ENCODE results near the gene KNSTRN. TPM values are rescaled to one million over a fixed set of nuclear protein-coding genes. Genes with fewer than 3 reads are reported as not detected.

The KNSTRN gene
- total and polyA plus RNA-seq, 9 donors = 5.8 to 10.7 (median 6.6) TPM

DNA sequence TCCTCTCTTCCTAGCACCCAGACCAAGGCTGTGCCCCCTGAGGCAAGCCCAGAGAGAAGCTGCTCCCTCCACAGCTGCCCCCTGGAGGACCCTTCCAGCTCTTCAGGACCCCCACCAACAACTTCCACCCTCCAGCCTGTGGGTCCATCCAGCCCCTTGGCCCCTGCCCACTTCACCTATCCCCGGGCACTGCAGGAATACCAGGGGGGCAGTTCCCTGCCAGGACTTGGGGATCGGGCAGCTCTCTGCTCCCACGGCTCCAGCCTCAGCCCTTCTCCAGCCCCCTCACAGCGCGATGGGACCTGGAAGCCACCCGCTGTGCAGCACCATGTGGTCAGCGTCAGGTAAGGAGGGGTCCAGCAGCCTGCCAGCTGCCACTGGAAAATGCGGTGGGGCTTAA is 18.9 kb upstream of the KNSTRN start:
- H3K9me3 ChIP-seq = no peaks in the 10 kb centered on the region
- DNase-seq = no peak
- H3K27ac ChIP-seq = no peak overlapping the region
- no peaks in the 10 kb centered on the region for H3K27me3 ChIP-seq
- H3K4me3 ChIP-seq = no peak overlapping the region
- WGBS, 3 donors = 81 to 86% (median 85%) methylated on average over 8 of the region's 8 CpGs
- TF ChIP-seq POLR2A (IDR thresholded peaks at IDR 0.05) = no peak
- TF ChIP-seq EP300 (IDR thresholded peaks at IDR 0.05) = no peak
- TF ChIP-seq, protein P1, sequence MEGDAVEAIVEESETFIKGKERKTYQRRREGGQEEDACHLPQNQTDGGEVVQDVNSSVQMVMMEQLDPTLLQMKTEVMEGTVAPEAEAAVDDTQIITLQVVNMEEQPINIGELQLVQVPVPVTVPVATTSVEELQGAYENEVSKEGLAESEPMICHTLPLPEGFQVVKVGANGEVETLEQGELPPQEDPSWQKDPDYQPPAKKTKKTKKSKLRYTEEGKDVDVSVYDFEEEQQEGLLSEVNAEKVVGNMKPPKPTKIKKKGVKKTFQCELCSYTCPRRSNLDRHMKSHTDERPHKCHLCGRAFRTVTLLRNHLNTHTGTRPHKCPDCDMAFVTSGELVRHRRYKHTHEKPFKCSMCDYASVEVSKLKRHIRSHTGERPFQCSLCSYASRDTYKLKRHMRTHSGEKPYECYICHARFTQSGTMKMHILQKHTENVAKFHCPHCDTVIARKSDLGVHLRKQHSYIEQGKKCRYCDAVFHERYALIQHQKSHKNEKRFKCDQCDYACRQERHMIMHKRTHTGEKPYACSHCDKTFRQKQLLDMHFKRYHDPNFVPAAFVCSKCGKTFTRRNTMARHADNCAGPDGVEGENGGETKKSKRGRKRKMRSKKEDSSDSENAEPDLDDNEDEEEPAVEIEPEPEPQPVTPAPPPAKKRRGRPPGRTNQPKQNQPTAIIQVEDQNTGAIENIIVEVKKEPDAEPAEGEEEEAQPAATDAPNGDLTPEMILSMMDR (IDR thresholded peaks at IDR 0.05) = no peak
- peaks cover 3% of the 10 kb centered on the region for H3K4me1 ChIP-seq (ENCODE audit: insufficient read depth)
- intact Hi-C loops (cut with DNase I) = loop anchor here in 2 of 4 donors (10.0 kb wide), 2 partner anchors 61 to 79 kb away; partner anchors contain the start of gene ANKRD63 (in 1 of the 2)
- H3K36me3 ChIP-seq = no peaks in the 10 kb centered on the region

DNA sequence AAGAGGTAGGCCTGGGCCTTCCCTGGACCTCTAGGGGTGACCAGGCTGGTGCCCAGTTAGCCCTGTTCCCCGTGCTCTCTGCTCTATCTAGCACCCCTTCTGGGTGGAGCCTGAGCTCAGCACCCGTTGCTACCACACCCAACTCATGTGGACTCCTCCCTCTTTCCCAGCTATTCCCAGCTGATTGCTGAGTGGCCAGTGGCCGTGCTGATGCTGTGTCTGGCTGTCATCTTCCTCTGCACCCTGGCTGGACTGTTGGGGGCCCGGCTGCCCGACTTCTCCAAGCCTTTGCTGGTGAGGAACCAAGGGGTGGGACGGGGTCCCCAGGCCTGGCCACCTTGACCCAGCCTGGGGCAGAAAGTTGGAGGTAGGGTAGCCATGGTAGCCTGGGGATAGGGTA is 18.3 kb upstream of the KNSTRN start:
- Histone ChIP-seq H3K4me3 (no peak overlapping the region), H3K36me3 (no peaks in the 10 kb centered on the region), H3K4me1 (ENCODE audit: insufficient read depth) (peaks cover 3% of the 10 kb centered on the region), H3K9me3 (no peaks in the 10 kb centered on the region), H3K27ac (no peak overlapping the region), H3K27me3 (no peaks in the 10 kb centered on the region)
- no peak for TF ChIP-seq EP300 (IDR thresholded peaks at IDR 0.05)
- TF ChIP-seq POLR2A (IDR thresholded peaks at IDR 0.05) = no peak
- TF ChIP-seq, protein P1 (IDR thresholded peaks at IDR 0.05) = no peak
- no peak for DNase-seq
- 74 to 84% (median 78%) methylated on average over 6 of the region's 6 CpGs for WGBS, 3 donors
- intact Hi-C loops (cut with DNase I) = loop anchor here in 2 of 4 donors (10.0 kb wide), 2 partner anchors 61 to 79 kb away; partner anchors contain the start of gene ANKRD63 (in 1 of the 2)

DNA sequence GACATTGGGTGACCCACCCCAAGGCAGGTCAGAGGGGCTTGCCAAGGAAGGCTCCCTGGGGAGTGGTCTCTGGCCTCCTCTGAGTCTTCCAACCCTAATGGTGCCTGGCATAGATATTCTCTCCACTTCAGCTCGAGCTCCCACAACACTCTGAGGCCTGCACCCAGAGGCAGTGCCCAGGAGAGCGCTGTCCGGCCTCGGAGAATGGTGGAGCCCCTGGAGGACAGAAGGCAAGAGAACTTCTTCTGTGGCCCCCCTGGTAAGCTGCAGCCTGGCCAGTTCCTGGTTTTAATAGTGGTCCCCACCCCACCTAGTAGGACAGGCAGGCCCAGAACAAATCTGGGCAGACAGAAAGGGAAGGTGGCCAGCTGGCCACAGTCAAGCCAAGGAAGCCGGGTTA is 17.5 kb upstream of the KNSTRN start:
- H3K27me3 ChIP-seq = no peaks in the 10 kb centered on the region

DNA sequence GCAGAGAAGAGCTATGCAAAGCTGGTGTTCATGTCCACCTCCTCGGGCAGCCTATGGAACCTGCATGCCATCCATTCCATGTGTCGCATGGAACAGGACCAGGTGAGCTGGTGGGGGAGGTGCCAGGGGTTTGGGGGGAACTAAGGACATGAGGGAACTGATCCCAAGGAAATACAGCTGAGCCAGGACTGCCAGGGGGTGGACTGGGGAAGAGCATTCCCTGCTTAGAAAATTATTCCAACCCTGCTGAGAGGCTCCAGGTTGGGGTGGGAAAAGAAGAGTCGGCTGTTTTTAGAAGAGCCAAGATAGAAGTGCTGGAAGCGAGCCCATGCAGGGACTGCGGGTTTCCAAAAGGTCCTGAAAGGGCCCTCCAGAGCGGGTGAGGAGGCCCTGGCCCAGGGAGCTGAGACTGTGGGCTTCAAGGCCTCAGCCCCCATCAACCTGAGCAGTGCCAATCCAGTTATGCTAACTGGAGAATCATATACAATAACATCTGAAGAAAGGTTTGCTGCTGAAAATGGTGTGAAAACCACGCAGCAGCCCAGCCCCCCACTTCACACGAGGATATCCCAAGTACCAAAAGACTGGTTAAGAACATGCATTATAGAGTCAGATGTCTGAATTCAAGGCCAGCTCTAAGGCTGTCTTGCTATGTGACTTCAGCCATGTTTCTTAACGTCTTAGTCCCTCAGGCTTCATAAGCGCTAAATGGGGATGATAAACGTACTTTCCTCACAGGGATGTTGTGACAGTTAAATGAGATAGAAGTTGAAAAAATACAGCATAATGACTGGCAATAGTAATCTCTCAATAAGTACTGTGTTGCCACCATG is 16.7 kb upstream of the KNSTRN start:
- 75 to 82% (median 81%) methylated on average over 11 of the region's 11 CpGs for WGBS, 3 donors
- Histone ChIP-seq H3K9me3 (no peaks in the 10 kb centered on the region), H3K27me3 (no peaks in the 10 kb centered on the region), H3K4me3 (no peak overlapping the region), H3K36me3 (no peaks in the 10 kb centered on the region), H3K4me1 (ENCODE audit: insufficient read depth) (peaks cover 3% of the 10 kb centered on the region), H3K27ac (no peak overlapping the region)
- intact Hi-C loops (cut with DNase I) = loop anchor here in 3 of 4 donors (5.0 to 10.0 kb wide), 3 partner anchors 56 to 81 kb away; partner anchors contain the start of gene ANKRD63 (in 1 of the 3)
- TF ChIP-seq, protein P1 (IDR thresholded peaks at IDR 0.05) = no peak
- TF ChIP-seq EP300 (IDR thresholded peaks at IDR 0.05) (no peak), POLR2A (IDR thresholded peaks at IDR 0.05) (no peak)
- DNase-seq = no peak

More for the DNA sequence above, 17.5 kb upstream of the KNSTRN start:
- Histone ChIP-seq H3K9me3 (no peaks in the 10 kb centered on the region), H3K4me3 (no peak overlapping the region), H3K27ac (no peak overlapping the region), H3K4me1 (ENCODE audit: insufficient read depth) (peaks cover 3% of the 10 kb centered on the region), H3K36me3 (no peaks in the 10 kb centered on the region)
- intact Hi-C loops (cut with DNase I) = loop anchor here in 3 of 4 donors (5.0 to 10.0 kb wide), 3 partner anchors 57 to 80 kb away; partner anchors contain the start of gene ANKRD63 (in 1 of the 3)
- 80 to 89% (median 83%) methylated on average over 5 of the region's 5 CpGs for WGBS, 3 donors
- TF ChIP-seq, protein P1 (IDR thresholded peaks at IDR 0.05) = no peak
- TF ChIP-seq EP300 (IDR thresholded peaks at IDR 0.05) (no peak), POLR2A (IDR thresholded peaks at IDR 0.05) (no peak)
- peak in 1 of 5 donors; percentile 48 for DNase-seq

All from ovary (tissue), 9 donors.